ENCODE results near the gene INPP5E. TPM values are rescaled to one million over a fixed set of nuclear protein-coding genes. Genes with fewer than 3 reads are reported as not detected.

Gene INPP5E
- total and polyA plus RNA-seq, 10 of the 15 experiments (the other 5 are each of a cell fraction or from before 2014, with no cell fraction given) = 0.24 to 16.0 (median 5.3) TPM

DNA sequence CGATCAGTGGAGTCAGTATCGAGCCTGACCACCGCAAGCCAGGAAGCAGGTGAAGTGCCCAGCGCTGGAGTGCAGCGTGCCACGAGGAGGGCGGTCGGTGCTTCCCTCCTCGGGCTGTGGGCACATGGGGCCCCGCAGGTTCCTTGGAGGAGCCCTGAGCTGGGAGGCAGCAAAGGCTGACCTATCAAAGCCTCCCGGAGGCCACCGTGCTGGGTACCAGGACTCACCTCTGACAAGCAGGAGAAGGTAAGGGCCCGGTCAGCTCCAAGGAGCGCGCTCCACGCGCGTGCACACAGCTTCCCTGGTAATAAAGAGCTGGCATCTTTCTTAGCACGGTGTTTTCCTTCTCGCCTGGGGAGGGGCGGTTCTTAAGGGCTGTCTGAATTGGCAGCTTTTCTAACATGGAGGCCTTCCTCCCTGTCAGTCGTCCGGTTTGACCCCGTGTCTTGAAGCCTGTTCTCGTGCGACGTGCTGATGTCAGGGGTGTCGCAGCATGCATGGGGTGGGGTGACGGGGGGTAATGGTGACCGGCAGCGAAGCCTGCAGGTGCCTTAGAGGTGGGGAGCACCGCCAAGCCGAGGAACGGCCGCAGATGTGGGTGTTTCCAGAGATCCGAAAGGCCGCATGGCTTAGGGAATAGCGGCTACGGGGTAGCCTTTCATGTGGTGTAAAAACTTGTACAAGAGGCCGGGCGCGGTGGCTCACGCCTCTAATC, 16.1 kb downstream of the INPP5E start (continued):
- TF ChIP-seq, protein P1, sequence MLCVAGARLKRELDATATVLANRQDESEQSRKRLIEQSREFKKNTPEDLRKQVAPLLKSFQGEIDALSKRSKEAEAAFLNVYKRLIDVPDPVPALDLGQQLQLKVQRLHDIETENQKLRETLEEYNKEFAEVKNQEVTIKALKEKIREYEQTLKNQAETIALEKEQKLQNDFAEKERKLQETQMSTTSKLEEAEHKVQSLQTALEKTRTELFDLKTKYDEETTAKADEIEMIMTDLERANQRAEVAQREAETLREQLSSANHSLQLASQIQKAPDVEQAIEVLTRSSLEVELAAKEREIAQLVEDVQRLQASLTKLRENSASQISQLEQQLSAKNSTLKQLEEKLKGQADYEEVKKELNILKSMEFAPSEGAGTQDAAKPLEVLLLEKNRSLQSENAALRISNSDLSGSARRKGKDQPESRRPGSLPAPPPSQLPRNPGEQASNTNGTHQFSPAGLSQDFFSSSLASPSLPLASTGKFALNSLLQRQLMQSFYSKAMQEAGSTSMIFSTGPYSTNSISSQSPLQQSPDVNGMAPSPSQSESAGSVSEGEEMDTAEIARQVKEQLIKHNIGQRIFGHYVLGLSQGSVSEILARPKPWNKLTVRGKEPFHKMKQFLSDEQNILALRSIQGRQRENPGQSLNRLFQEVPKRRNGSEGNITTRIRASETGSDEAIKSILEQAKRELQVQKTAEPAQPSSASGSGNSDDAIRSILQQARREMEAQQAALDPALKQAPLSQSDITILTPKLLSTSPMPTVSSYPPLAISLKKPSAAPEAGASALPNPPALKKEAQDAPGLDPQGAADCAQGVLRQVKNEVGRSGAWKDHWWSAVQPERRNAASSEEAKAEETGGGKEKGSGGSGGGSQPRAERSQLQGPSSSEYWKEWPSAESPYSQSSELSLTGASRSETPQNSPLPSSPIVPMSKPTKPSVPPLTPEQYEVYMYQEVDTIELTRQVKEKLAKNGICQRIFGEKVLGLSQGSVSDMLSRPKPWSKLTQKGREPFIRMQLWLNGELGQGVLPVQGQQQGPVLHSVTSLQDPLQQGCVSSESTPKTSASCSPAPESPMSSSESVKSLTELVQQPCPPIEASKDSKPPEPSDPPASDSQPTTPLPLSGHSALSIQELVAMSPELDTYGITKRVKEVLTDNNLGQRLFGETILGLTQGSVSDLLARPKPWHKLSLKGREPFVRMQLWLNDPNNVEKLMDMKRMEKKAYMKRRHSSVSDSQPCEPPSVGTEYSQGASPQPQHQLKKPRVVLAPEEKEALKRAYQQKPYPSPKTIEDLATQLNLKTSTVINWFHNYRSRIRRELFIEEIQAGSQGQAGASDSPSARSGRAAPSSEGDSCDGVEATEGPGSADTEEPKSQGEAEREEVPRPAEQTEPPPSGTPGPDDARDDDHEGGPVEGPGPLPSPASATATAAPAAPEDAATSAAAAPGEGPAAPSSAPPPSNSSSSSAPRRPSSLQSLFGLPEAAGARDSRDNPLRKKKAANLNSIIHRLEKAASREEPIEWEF (IDR thresholded peaks at IDR 0.05; ENCODE audit: insufficient replicate concordance, low read depth, low read length) = no peak
- TF ChIP-seq EGR1 (IDR thresholded peaks at IDR 0.05; ENCODE audit: borderline replicate concordance in 1 of 2, low read depth in 2 of 2, low read length in 2 of 2) (no peak), KAT2A (conservative IDR thresholded peaks at IDR 0.05; ENCODE audit: control insufficient read depth, low read depth, low read length) (no peak), MYC (IDR thresholded peaks at IDR 0.05; ENCODE audit: insufficient read depth, insufficient read length, insufficient replicate concordance, low read length, severe bottlenecking) (no peak), SREBF2 (IDR thresholded peaks at IDR 0.05; ENCODE audit: low read length) (no peak), ZSCAN29 (IDR thresholded peaks at IDR 0.05) (no peak), ZNF274 (IDR thresholded peaks at IDR 0.05; ENCODE audit: insufficient read depth, insufficient read length) (no peak), RBBP5 (conservative IDR thresholded peaks at IDR 0.05) (no peak), MEF2B (IDR thresholded peaks at IDR 0.05; ENCODE audit: partially characterized antibody, poor library complexity, severe bottlenecking) (no peak)

Measured in GM12878 (cell line).